ENCODE results near the gene MED12L.

GRCh38 chr3:151198849-151199248 is 113.4 kb downstream of the MED12L start:
- TF ChIP-seq CTCF (IDR thresholded peaks at IDR 0.05; ENCODE audit: poor library complexity, severe bottlenecking): no peak
- TF ChIP-seq MXI1 (conservative IDR thresholded peaks at IDR 0.05; ENCODE audit: poor library complexity, severe bottlenecking): no peak
- no peak for TF ChIP-seq POLR2AphosphoS5 (IDR thresholded peaks at IDR 0.05)
- no peak for TF ChIP-seq EZH2 (IDR thresholded peaks at IDR 0.05; ENCODE audit: borderline replicate concordance, insufficient read depth, low read length, poor library complexity, severe bottlenecking)
- no peak for TF ChIP-seq TAF1 (IDR thresholded peaks at IDR 0.05; ENCODE audit: low read depth)
- no peak for TF ChIP-seq REST (IDR thresholded peaks at IDR 0.05; ENCODE audit: borderline replicate concordance)
- no peak for TF ChIP-seq RAD21 (conservative IDR thresholded peaks at IDR 0.05)
- TF ChIP-seq EP300 (conservative IDR thresholded peaks at IDR 0.05; ENCODE audit: poor library complexity, severe bottlenecking): no peak
